Cerebellar nuclear complex (tissue), 1 donor: ENCODE data around the gene DRAM1.
"Not testable (repeated sequence)": the region's sequence is repeated elsewhere in the genome, so short reads cannot be mapped to it uniquely, and the experiment has no call there.

ENCODE experiments used
- DNase-seq, 2 experiments: peaks; one replicate each; lab custom pipeline; 2025; lab: John Stamatoyannopoulos, UW

Gene DRAM1

GRCh38 chr12:101859664-101860607, 17.4 kb upstream of the DRAM1 start:
- DNase-seq, result no peak

GRCh38 chr12:101861688-101862087, 15.7 kb upstream of the DRAM1 start:
- DNase-seq, result not testable (repeated sequence)

- no peak for DNase-seq
Measured at GRCh38 chr12:101862245-101862644, 15.1 kb upstream of the DRAM1 start.

- no peak for DNase-seq
Measured at GRCh38 chr12:101863981-101864380, 13.4 kb upstream of the DRAM1 start.

- no peak for DNase-seq
Measured at GRCh38 chr12:101866615-101867373, 10.6 kb upstream of the DRAM1 start.

- not testable (repeated sequence) for DNase-seq
Measured at GRCh38 chr12:101867619-101868018, 9.8 kb upstream of the DRAM1 start.

GRCh38 chr12:101870925-101871324, 6.5 kb upstream of the DRAM1 start:
- no peak for DNase-seq

GRCh38 chr12:101875162-101875561, 2.2 kb upstream of the DRAM1 start:
- DNase-seq, result no peak

- no peak for DNase-seq
Measured at GRCh38 chr12:101876322-101876860, 989 bp upstream of the DRAM1 start.

GRCh38 chr12:101877806-101878242, 444 bp downstream of the DRAM1 start:
- no peak for DNase-seq

- DNase-seq, result no peak
Measured at GRCh38 chr12:101878243-101878821, 952 bp downstream of the DRAM1 start.

GRCh38 chr12:101880769-101881168, 3.4 kb downstream of the DRAM1 start:
- no peak for DNase-seq

GRCh38 chr12:101881228-101881627, 3.8 kb downstream of the DRAM1 start:
- no peak for DNase-seq

GRCh38 chr12:101884174-101884573, 6.8 kb downstream of the DRAM1 start:
- DNase-seq, result no peak

- DNase-seq, result not testable (repeated sequence)
Measured at GRCh38 chr12:101884781-101885340, 7.5 kb downstream of the DRAM1 start.

GRCh38 chr12:101885912-101886561, 8.7 kb downstream of the DRAM1 start:
- DNase-seq, result no peak

- no peak for DNase-seq
Measured at GRCh38 chr12:101889211-101889752, 11.9 kb downstream of the DRAM1 start.

- no peak for DNase-seq
Measured at GRCh38 chr12:101891462-101891971, 14.1 kb downstream of the DRAM1 start.

GRCh38 chr12:101892794-101893193, 15.4 kb downstream of the DRAM1 start:
- DNase-seq, result no peak

GRCh38 chr12:101901777-101902176, 24.4 kb downstream of the DRAM1 start:
- DNase-seq, result no peak

GRCh38 chr12:101902641-101903040, 25.3 kb downstream of the DRAM1 start:
- DNase-seq, result no peak
